SU-DHL-6 (cell line): ENCODE results near the gene CXCL5.

Source experiments
- H2AFZ ChIP-seq: fragments of 200-600 bp; sonication (generic); 2 replicates; pipeline ENCODE4 v1.6.1; 2014; ENCODE audit warnings: low read depth, mild to moderate bottlenecking, moderate library complexity, mixed read lengths, antibody characterized with exemption, low read length; ENCODE audit not compliant: severe bottlenecking
- H3F3A ChIP-seq: fragments of 200-600 bp; shearing (Covaris generic); 2 replicates; pipeline ENCODE4 v1.6.0; 2016; ENCODE audit warnings: antibody characterized with exemption, mild to moderate bottlenecking; ENCODE audit not compliant: insufficient read depth
- H3K27ac ChIP-seq: fragments of 200-600 bp; sonication (generic); 2 replicates; pipeline ENCODE4 v1.5.1; 2016; ENCODE audit warnings: low read depth, mild to moderate bottlenecking, low read length, moderate library complexity, mixed read lengths
- H3K27me3 ChIP-seq: fragments of 200-600 bp; sonication (generic), shearing (Covaris generic); 2 replicates; pipeline ENCODE4 v1.6.0; 2014; ENCODE audit warnings: mild to moderate bottlenecking, low read length
- H3K36me3 ChIP-seq: fragments of 200-600 bp; sonication (generic); 2 replicates; pipeline ENCODE4 v1.6.1; 2014; ENCODE audit warnings: mild to moderate bottlenecking, low read length, mixed read lengths
- H3K4me2 ChIP-seq: fragments of 300-600, 200-600 bp; shearing (Covaris generic), sonication (generic); 2 replicates; pipeline ENCODE4 v1.6.0; 2014; ENCODE audit warnings: low read length, low read depth, mild to moderate bottlenecking; ENCODE audit not compliant: poor library complexity, severe bottlenecking
- H3K4me3 ChIP-seq: fragments of 200-600 bp; sonication (generic); 2 replicates; pipeline ENCODE4 v1.5.1; 2014; ENCODE audit warnings: antibody characterized with exemption, low read length, mild to moderate bottlenecking, mixed read lengths; ENCODE audit not compliant: insufficient read depth, poor library complexity, severe bottlenecking
- H3K79me2 ChIP-seq: fragments of 200-600 bp; sonication (generic); 2 replicates; pipeline ENCODE4 v1.6.1; 2014; ENCODE audit warnings: mild to moderate bottlenecking, low read length, moderate library complexity; ENCODE audit not compliant: insufficient read depth
- H3K9ac ChIP-seq: fragments of 200-600 bp; sonication (generic); 2 replicates; pipeline ENCODE4 v1.7.0; 2014; ENCODE audit warnings: mild to moderate bottlenecking, low read length
- H3K9me2 ChIP-seq: fragments of 200-600 bp; sonication (generic); replicated peaks from 2 replicates; pipeline ENCODE4 v1.6.1; 2014; ENCODE audit warnings: low read length; ENCODE audit not compliant: insufficient read depth
- H3K9me3 ChIP-seq: fragments of 200-600 bp; sonication (generic); 2 replicates; pipeline ENCODE4 v1.6.1; 2014; ENCODE audit warnings: low read length, mixed read lengths; ENCODE audit not compliant: insufficient read depth
- H4K20me1 ChIP-seq: fragments of 200-600 bp; sonication (generic); 2 replicates; pipeline ENCODE4 v1.6.1; 2014; ENCODE audit warnings: low read depth, mild to moderate bottlenecking, antibody characterized with exemption, low read length, moderate library complexity, mixed read lengths
- CTCF ChIP-seq: fragments of 200-600 bp; sonication (generic); IDR thresholded peaks from one replicate; pipeline ENCODE4 v1.5.1; 2017; ENCODE audit warnings: antibody characterized with exemption, mild to moderate bottlenecking, low read length, moderate library complexity; ENCODE audit not compliant: insufficient read depth, poor library complexity, severe bottlenecking
- EZH2phosphoT487 ChIP-seq: fragments of 200-600 bp; sonication (generic), shearing (Covaris generic); conservative IDR thresholded peaks from 2 replicates; pipeline ENCODE4 v1.6.1; 2018; ENCODE audit warnings: mild to moderate bottlenecking, antibody characterized with exemption, low read length, moderate library complexity, mixed read lengths

The CXCL5 gene

GRCh38 chr4:73970011-73970410 lies 28.5 kb downstream of the CXCL5 start:
- no peak overlapping the region for H3K9ac ChIP-seq
- H3K27me3 ChIP-seq = no peaks in the 10 kb centered on the region
- no peak overlapping the region for H3K4me3 ChIP-seq
- H3K27ac ChIP-seq = no peak overlapping the region
- TF ChIP-seq CTCF (no peak), EZH2phosphoT487 (no peak)
- no peak overlapping the region for H3K4me2 ChIP-seq
- no peaks in the 10 kb centered on the region for H3K9me2 ChIP-seq
- H3K79me2 ChIP-seq = no peaks in the 10 kb centered on the region
- H3K9me3 ChIP-seq = no peaks in the 10 kb centered on the region
- no peak overlapping the region for H2AFZ ChIP-seq
- no peaks in the 10 kb centered on the region for H4K20me1 ChIP-seq
- H3K36me3 ChIP-seq = no peaks in the 10 kb centered on the region
- H3F3A ChIP-seq = no peaks in the 10 kb centered on the region

GRCh38 chr4:73967866-73968265 lies 30.6 kb downstream of the CXCL5 start:
- Histone ChIP-seq H4K20me1 (no peaks in the 10 kb centered on the region), H3K4me3 (no peak overlapping the region), H3K4me2 (no peak overlapping the region), H3K9ac (no peak overlapping the region), H3F3A (no peaks in the 10 kb centered on the region), H3K36me3 (no peaks in the 10 kb centered on the region), H3K27me3 (no peaks in the 10 kb centered on the region), H3K27ac (no peak overlapping the region), H3K9me2 (no peaks in the 10 kb centered on the region), H2AFZ (no peak overlapping the region), H3K9me3 (no peaks in the 10 kb centered on the region), H3K79me2 (no peaks in the 10 kb centered on the region)
- TF ChIP-seq CTCF (no peak), EZH2phosphoT487 (no peak)

GRCh38 chr4:73964862-73965611 lies 33.4 kb downstream of the CXCL5 start:
- Histone ChIP-seq H3K36me3 (no peaks in the 10 kb centered on the region), H4K20me1 (no peaks in the 10 kb centered on the region), H3K9ac (no peak overlapping the region), H3K4me2 (no peak overlapping the region), H3K79me2 (no peaks in the 10 kb centered on the region), H3K4me3 (no peak overlapping the region), H2AFZ (no peak overlapping the region), H3K27ac (no peak overlapping the region), H3K9me2 (no peaks in the 10 kb centered on the region), H3F3A (no peaks in the 10 kb centered on the region), H3K9me3 (no peaks in the 10 kb centered on the region), H3K27me3 (no peaks in the 10 kb centered on the region)
- no peak for TF ChIP-seq EZH2phosphoT487
- TF ChIP-seq CTCF = no peak
